Endothelial cell (in vitro differentiated cells): ENCODE measurements around the gene MRPL33. TPM values are rescaled to one million over a fixed set of nuclear protein-coding genes. Genes with fewer than 3 reads are reported as not detected.

Experiments used
- DNase-seq: peaks from one replicate; pipeline ENCODE4 v3.0.0; 2021; ENCODE audit warnings: low spot score
- H3K27ac Mint-ChIP-seq: one replicate; pipeline ENCODE4 v1.8.0; 2021; ENCODE audit warnings: mixed read lengths, inconsistent platforms; ENCODE audit not compliant: unreplicated experiment
- H3K27me3 Mint-ChIP-seq: one replicate; pipeline ENCODE4 v1.8.0; 2021; ENCODE audit warnings: mild to moderate bottlenecking, moderate library complexity, mixed read lengths, inconsistent platforms; ENCODE audit not compliant: unreplicated experiment
- H3K36me3 Mint-ChIP-seq: one replicate; pipeline ENCODE4 v1.8.0; 2021; ENCODE audit warnings: mild to moderate bottlenecking, low read depth, mixed read lengths, inconsistent platforms; ENCODE audit not compliant: unreplicated experiment
- H3K4me1 Mint-ChIP-seq: one replicate; pipeline ENCODE4 v1.8.0; 2021; ENCODE audit warnings: mild to moderate bottlenecking, mixed read lengths, inconsistent platforms; ENCODE audit not compliant: unreplicated experiment
- H3K4me3 Mint-ChIP-seq: one replicate; pipeline ENCODE4 v1.8.0; 2021; ENCODE audit warnings: mild to moderate bottlenecking, mixed read lengths, inconsistent platforms; ENCODE audit not compliant: unreplicated experiment
- H3K9me3 Mint-ChIP-seq: one replicate; pipeline ENCODE4 v1.8.0; 2021; ENCODE audit warnings: mixed read lengths, inconsistent platforms; ENCODE audit not compliant: unreplicated experiment
- total RNA-seq: library from RNA; stranded (reverse); fragmentation: NEBNext Ultra II Directional; extraction: Animal tissue kit (Norgen Biotek cat#: 25700); gene quantifications from one replicate; pipeline ENCODE4 v1.2.1, GENCODE V29; 2021; ENCODE audit not compliant: unreplicated experiment
- TF ChIP-seq, protein P1 (sequence below): fragments of 200-600 bp; sonication (generic); IDR thresholded peaks from one replicate; pipeline ENCODE4 v1.5.0; 2021; ENCODE audit warnings: antibody characterized with exemption; ENCODE audit not compliant: unreplicated experiment

Gene MRPL33
- total RNA-seq, 1 donor from 2014 or later, result 52.0 TPM

DNA sequence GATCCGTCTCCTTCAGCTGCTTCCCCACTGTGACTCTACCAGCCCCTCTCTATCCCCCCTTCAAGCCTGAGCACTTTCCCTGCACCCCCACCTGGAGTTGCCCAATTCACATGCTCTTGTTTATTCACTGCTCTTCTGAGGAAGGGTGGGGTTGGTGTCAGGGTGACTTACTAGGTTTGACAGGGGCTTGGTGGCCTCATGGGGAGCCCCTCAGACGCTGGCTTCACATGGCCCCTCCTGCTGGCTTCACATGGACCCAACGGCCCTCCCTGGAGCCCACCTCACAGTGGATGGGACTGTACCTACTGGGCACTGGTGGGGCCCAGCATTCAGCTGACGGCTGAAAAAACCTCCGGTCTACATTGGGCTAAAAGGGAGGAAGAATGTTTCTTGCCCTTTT, 16.7 kb upstream of the MRPL33 start:
- TF ChIP-seq, protein P1, sequence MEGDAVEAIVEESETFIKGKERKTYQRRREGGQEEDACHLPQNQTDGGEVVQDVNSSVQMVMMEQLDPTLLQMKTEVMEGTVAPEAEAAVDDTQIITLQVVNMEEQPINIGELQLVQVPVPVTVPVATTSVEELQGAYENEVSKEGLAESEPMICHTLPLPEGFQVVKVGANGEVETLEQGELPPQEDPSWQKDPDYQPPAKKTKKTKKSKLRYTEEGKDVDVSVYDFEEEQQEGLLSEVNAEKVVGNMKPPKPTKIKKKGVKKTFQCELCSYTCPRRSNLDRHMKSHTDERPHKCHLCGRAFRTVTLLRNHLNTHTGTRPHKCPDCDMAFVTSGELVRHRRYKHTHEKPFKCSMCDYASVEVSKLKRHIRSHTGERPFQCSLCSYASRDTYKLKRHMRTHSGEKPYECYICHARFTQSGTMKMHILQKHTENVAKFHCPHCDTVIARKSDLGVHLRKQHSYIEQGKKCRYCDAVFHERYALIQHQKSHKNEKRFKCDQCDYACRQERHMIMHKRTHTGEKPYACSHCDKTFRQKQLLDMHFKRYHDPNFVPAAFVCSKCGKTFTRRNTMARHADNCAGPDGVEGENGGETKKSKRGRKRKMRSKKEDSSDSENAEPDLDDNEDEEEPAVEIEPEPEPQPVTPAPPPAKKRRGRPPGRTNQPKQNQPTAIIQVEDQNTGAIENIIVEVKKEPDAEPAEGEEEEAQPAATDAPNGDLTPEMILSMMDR, result no peak
- H3K27ac Mint-ChIP-seq, result no peak overlapping the region
- H3K36me3 Mint-ChIP-seq, result no peaks in the 10 kb centered on the region
- no peak for DNase-seq
- H3K9me3 Mint-ChIP-seq, result no peaks in the 10 kb centered on the region
- H3K27me3 Mint-ChIP-seq, result no peaks in the 10 kb centered on the region
- H3K4me1 Mint-ChIP-seq, result peaks cover 10% of the 10 kb centered on the region
- H3K4me3 Mint-ChIP-seq, result no peak overlapping the region

DNA sequence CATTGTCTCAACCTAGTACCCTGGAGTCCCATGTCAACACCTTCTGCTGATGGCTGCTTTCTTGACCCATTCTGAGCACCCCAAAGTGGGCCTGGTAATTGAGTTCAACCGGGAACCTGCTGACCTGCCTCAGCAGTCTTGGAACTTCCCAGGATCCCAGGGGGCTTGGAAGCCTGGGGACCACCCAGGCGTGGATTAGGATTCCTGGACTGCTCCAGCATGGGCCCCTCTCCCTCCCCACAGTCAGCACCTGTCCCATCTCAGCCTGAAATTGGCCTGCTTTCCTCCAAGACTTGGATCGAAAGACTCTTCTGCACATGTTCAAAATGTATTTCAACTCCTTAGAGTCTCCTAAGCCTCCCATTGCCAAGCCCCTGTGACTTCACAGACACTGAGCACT, 15.4 kb upstream of the MRPL33 start:
- H3K36me3 Mint-ChIP-seq, result no peaks in the 10 kb centered on the region
- no peak for DNase-seq
- H3K27ac Mint-ChIP-seq, result no peak overlapping the region
- H3K27me3 Mint-ChIP-seq, result no peaks in the 10 kb centered on the region
- TF ChIP-seq, protein P1, result no peak
- no peak overlapping the region for H3K4me3 Mint-ChIP-seq
- no peaks in the 10 kb centered on the region for H3K9me3 Mint-ChIP-seq
- peaks cover 10% of the 10 kb centered on the region for H3K4me1 Mint-ChIP-seq

DNA sequence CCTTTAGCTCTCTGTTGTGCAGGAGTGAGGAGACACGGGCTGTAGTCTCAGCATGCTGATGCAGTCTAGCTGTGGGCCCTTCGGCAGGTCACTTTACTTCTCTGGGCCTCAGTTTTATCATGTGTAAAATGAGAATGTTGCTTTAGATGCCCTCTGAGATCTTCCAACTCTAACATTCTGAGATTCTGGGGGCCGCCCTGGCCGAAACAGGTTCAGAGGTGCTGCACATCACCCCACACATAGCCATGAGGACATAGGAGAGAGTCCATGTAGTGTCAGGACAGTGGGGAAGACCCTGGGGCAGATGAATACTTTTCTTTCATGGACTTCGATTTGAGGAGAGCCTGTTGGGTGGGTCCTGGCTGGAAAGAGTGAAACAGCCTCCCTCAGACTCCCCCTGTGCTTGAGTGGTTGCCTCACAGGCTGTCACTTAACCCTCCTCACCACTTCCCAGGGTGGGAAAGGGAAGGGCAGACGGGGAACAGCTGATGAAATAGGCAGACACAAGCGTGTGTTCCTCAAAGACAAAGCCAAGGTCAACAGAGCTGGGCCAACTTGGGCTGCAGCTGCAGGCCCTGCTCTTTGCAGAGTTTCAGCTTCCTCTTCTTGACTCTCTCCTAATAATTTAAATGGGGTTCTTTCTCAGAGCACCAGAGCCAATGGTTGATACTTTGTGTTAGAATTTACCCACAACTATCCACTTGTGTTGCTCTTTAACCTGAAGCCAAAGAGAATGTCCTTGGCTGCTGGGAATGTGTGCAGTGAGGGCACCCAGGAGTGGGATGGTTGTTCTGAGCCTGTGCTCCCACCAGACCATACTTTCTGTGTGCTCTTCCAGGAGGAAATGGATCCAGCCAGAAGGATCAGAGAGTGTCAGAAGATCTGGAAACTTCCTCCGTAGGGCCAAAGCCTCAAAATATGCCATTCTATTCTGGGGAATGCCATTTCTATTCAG, 14.7 kb upstream of the MRPL33 start:
- Mint-ChIP-seq H3K27ac (no peak overlapping the region), H3K4me1 (peaks cover 10% of the 10 kb centered on the region), H3K27me3 (no peaks in the 10 kb centered on the region), H3K4me3 (no peak overlapping the region), H3K9me3 (no peaks in the 10 kb centered on the region), H3K36me3 (no peaks in the 10 kb centered on the region)
- DNase-seq, result no peak
- TF ChIP-seq, protein P1, result no peak

DNA sequence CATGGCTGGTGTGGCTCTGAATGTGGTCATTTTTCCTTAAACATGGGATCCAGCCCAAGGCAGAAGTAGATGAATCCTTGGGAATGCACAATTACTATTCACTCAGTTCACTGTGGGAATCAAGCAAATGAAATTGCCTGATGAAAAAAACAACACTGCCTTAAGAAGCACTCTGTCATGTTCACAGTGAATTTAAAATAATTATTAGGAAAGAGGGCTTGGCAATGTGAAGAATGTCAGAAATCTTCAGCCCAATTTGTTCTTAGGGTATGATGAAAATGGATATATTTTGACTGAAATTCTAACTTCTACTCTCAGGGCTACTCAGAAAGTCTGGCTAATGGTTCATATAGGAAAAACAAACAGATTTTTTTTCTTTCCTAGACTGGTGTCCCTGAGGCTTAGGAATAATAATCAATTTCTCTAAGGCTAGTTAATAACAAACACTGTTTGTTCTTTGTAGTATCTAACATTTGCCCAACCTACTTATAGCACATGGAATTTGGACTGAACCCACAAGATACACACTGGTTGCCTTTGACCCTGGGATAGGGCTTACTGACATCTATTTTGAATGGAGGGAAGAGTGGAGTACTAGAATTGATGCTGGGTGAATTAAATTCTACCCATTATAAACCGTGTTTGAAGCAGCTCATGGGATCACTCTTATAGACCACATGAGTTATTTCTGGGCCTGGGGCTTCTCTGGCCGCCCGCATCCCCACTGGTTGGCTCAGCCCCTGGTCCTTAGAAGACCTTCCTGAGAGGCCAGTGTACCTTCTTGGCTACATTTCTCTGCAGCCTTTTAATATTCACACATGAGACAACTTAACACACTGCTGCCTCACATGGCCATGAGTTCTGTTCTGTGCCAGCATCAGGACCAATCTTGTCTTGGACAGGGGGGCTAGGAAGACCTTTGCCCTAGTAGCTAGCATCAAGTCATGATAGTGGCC, 8.3 kb upstream of the MRPL33 start:
- peaks cover 1% of the 10 kb centered on the region for H3K27me3 Mint-ChIP-seq
- H3K27ac Mint-ChIP-seq, result no peak overlapping the region
- DNase-seq, result no peak
- no peak overlapping the region for H3K4me3 Mint-ChIP-seq
- TF ChIP-seq, protein P1, result no peak
- no peaks in the 10 kb centered on the region for H3K4me1 Mint-ChIP-seq
- no peaks in the 10 kb centered on the region for H3K9me3 Mint-ChIP-seq
- no peaks in the 10 kb centered on the region for H3K36me3 Mint-ChIP-seq
